HT-29 (cell line): ENCODE measurements around the gene ZNF670. TPM values are rescaled to one million over a fixed set of nuclear protein-coding genes. Genes with fewer than 3 reads are reported as not detected.
"Not testable (repeated sequence)": the region's sequence is repeated elsewhere in the genome, so short reads cannot be mapped to it uniquely, and the experiment has no call there.

ENCODE experiments used
- DNase-seq: peaks from one replicate; pipeline ENCODE4 v3.0.0-alpha.2; 2015; ENCODE audit warnings: low spot score
- total RNA-seq: library from RNA; depleted of rRNA; stranded (reverse); fragments of >200 nt; shearing (Covaris generic); gene quantifications from 2 replicates; pipeline ENCODE4 v1.2.3, GENCODE V29; 2014; rRNA removed

The ZNF670 gene
- total RNA-seq, 1 experiment from 2014 or later = 2.2 TPM

- no peak for DNase-seq
Measured at GRCh38 chr1:247047260-247047659, 31.4 kb downstream of the ZNF670 start.

- no peak for DNase-seq
Measured at GRCh38 chr1:247043406-247043805, 35.2 kb downstream of the ZNF670 start.

DNA sequence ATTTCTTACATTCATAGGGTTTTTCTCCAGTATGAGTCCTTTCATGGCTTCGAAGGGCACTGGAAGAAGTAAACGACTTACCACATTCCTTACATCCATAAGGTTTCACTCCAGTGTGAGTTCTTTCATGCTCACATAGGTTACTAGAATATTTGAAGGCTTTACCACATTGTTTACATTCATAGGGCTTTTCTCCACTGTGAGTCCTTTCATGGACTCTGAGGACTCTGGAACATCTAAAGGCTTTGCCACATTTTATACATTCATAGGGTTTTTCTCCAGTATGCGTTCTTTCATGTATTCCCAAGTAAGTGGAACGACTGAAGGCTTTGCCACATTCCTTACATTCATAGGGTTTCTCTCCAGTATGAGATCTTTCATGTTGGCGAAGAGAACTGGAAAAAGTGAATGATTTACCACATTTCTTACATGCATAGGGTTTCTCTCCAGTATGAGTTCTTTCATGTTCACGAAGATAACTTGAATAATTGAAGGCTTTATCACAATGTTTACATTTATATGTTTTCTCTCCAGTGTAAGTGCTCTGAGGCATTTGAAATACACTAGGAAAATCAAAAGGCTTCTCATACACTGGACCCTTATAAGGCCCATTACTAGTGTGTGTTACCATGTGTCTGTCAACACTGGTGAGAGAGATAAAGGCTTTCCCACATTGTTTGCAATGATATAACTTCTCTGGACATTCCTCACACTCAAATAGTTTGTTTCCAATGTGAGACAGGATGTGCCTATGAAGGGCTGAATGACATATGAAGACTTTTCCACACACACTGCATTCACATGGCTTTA lies 40.9 kb downstream of the ZNF670 start:
- no peak for DNase-seq

DNA sequence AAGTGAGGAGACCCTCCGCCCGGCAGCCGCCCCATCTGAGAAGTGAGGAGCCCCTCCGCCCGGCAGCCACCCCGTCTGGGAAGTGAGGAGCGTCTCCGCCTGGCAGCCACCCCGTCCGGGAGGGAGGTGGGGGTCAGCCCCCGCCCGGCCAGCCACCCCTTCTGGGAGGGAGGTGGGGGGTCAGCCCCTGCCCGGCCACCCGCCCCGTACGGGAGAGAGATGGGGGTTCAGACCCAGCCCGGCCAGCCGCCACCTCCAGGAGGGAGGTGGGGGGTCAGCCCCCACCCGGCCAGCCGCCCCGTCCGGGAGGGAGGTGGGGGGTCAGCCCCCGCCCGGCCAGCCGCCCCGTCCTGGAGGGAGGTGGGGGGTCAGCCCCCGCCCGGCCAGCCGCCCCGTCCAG lies 46.3 kb downstream of the ZNF670 start:
- DNase-seq = not testable (repeated sequence)

Other genes starting within 250 kb of the ZNF670 start
- 18.2 and 19.7 TPM in 2 replicates for gene AHCTF1, start 146.9 kb downstream of the ZNF670 start, total RNA-seq
- 6.0 and 8.1 TPM in 2 replicates for gene ZNF695, start 70.8 kb downstream of the ZNF670 start, total RNA-seq
- gene ZNF669, start 25.5 kb upstream of the ZNF670 start, total RNA-seq = 6.2 and 18.3 TPM in 2 replicates
- gene ZNF124, start 93.2 kb upstream of the ZNF670 start, total RNA-seq = 6.4 and 8.0 TPM in 2 replicates
- gene VN1R5, start 177.3 kb upstream of the ZNF670 start, total RNA-seq = not detected in 2 replicates